ENCODE data around the gene SRL. TPM values are rescaled to one million over a fixed set of nuclear protein-coding genes. Genes with fewer than 3 reads are reported as not detected.

Gene SRL
- total and polyA plus RNA-seq, 2 of the 8 experiments (the other 6 are each of a cell fraction or from before 2014, with no cell fraction given): 0.05 TPM; not detected in 1

GRCh38 chr16:4233431-4233830 lies 8.4 kb downstream of the SRL start:
- Histone ChIP-seq H3K14ac (ENCODE audit: insufficient read length) (no peak overlapping the region), H3K9ac (replicated peaks in 1 of 4; ENCODE audit: extremely low read depth in 1 of 4, low read depth in 3 of 4, low read length in 3 of 4) (no peak overlapping the region), H3K27me3 (replicated peaks in 1 of 4; ENCODE audit: control insufficient read depth in 3 of 4, extremely low read depth in 1 of 4, insufficient read depth in 3 of 4, low read length in 3 of 4) (no peaks in the 10 kb centered on the region), H2AFZ (ENCODE audit: low read length) (no peak overlapping the region), H2BK15ac (ENCODE audit: low read length) (no peak overlapping the region; the same call in 1 of the 2 replicates), H2BK12ac (ENCODE audit: low read depth, low read length) (no peak overlapping the region), H3K4me3 (ENCODE audit: extremely low read depth in 1 of 4, insufficient read depth in 2 of 4, low read depth in 3 of 4, low read length in 4 of 4) (no peak overlapping the region), H4K20me1 (replicated peaks in 1 of 2; ENCODE audit: control insufficient read depth in 1 of 2, insufficient read depth in 2 of 2, low read length in 2 of 2) (no peaks in the 10 kb centered on the region), H2AK5ac (ENCODE audit: low read depth, low read length) (no peak overlapping the region), H3K4ac (replicated peaks; ENCODE audit: insufficient read length, low read depth, low read length) (no peak overlapping the region), H3K79me1 (ENCODE audit: low read depth, low read length) (no peaks in the 10 kb centered on the region), H4K5ac (ENCODE audit: insufficient read length, low read depth, low read length) (no peak overlapping the region), H2BK120ac (replicated peaks; ENCODE audit: low read depth, low read length) (no peak overlapping the region), H3K79me2 (ENCODE audit: control insufficient read depth in 1 of 2, insufficient read depth in 2 of 2, low read length in 2 of 2) (no peaks in the 10 kb centered on the region), H3K36me3 (ENCODE audit: control insufficient read depth in 2 of 4, insufficient read depth in 4 of 4, low read length in 3 of 4) (no peaks in the 10 kb centered on the region), H3K4me2 (ENCODE audit: insufficient read depth in 1 of 2, low read depth in 2 of 2, low read length in 2 of 2) (no peak overlapping the region), H3K23ac (ENCODE audit: insufficient read length) (no peak overlapping the region), H3K4me1 (replicated peaks in 1 of 4; ENCODE audit: control insufficient read depth in 3 of 4, insufficient read depth in 4 of 4, low read length in 3 of 4) (no peaks in the 10 kb centered on the region), H3K23me2 (ENCODE audit: low read depth, low read length) (no peaks in the 10 kb centered on the region), H3K56ac (replicated peaks; ENCODE audit: insufficient read length, low read depth, low read length) (no peak overlapping the region), H2BK5ac (ENCODE audit: low read depth, low read length) (no peak overlapping the region), H2BK20ac (ENCODE audit: low read length) (no peak overlapping the region), H3K27ac (ENCODE audit: low read depth, low read length) (no peak overlapping the region), H4K8ac (ENCODE audit: extremely low read depth, insufficient read depth, low read length) (no peak overlapping the region), H3K9me3 (ENCODE audit: insufficient read depth in 2 of 2, low read depth in 1 of 2, low read length in 1 of 2) (no peaks in the 10 kb centered on the region), H3K18ac (ENCODE audit: extremely low read depth, low read length) (no peak overlapping the region), H4K91ac (replicated peaks; ENCODE audit: insufficient read length, low read length) (no peak overlapping the region)
- ChIA-PET POLR2A (ENCODE audit: partially characterized antibody) (no interaction called here), CTCF (ENCODE audit: partially characterized antibody) (interaction anchor here (0.6 to 1.5 kb wide), 5 partner anchors 9 to 264 kb away, joined by 3 to 4 read pairs (median 3); no protein-coding TSS in a partner anchor)
- DNase-seq (ENCODE audit: low read depth in 1 of 2, low spot score in 2 of 2): no peak
- TF ChIP-seq SUZ12 (IDR thresholded peaks at IDR 0.05; ENCODE audit: low read length): no peak
- WGBS, 2 experiments (ENCODE audit: extremely low coverage in 1 of 2, insufficient coverage in 1 of 2, insufficient read length in 1 of 2, insufficient replicate concordance in 2 of 2, low coverage in 1 of 2, low lambda C conversion rate in 2 of 2, missing lambda C conversion rate in 1 of 2): 95% methylated on average over 4 of the region's 4 CpGs; no CpG with 5 or more reads in 1 of the 2 experiments
- FAIRE-seq: no peak

All from H1 (cell line).